Esophagus squamous epithelium (tissue), 4 donors: ENCODE measurements around the gene SLAIN2.

Experiments
- POLR2A ChIP-seq, 4 donors: fragments of 450-650 bp; IDR thresholded peaks; one replicate each; pipeline ENCODE4 v1.6.1; 2017; ENCODE audit warnings: antibody characterized with exemption in 4 of 4, mild to moderate bottlenecking in 4 of 4, moderate library complexity in 3 of 4
- TF ChIP-seq, protein P1 (sequence below), 6 experiments: fragments of 450-650 bp in 4 of 6; fragments of 200-600 bp in 2 of 6; sonication (generic) in 2 of 6; IDR thresholded peaks; one replicate each; pipeline ENCODE4 v1.5.1; 2016 to 2019; ENCODE audit warnings: antibody characterized with exemption in 6 of 6, mild to moderate bottlenecking in 4 of 6, moderate library complexity in 4 of 6

DNA sequence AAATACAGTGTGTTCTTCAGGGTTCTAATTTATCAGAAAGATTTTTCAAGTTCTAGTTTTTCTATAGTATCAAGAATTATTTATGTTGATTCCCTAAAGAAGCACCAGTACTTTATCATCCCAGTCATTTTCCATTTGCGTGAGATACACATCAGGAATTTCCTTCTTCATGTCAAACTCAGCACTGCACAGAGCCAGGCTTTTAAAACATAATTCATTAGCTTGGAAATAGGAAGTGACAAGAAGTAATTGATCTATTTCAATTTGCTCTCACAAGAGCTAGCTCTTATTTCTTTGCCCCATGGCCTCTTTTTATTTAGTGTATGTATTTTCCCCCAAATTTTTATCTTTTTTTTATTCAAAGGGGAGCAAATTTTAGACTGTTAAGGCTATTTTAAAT lies 128.8 kb downstream of the SLAIN2 start:
- TF ChIP-seq, protein P1, sequence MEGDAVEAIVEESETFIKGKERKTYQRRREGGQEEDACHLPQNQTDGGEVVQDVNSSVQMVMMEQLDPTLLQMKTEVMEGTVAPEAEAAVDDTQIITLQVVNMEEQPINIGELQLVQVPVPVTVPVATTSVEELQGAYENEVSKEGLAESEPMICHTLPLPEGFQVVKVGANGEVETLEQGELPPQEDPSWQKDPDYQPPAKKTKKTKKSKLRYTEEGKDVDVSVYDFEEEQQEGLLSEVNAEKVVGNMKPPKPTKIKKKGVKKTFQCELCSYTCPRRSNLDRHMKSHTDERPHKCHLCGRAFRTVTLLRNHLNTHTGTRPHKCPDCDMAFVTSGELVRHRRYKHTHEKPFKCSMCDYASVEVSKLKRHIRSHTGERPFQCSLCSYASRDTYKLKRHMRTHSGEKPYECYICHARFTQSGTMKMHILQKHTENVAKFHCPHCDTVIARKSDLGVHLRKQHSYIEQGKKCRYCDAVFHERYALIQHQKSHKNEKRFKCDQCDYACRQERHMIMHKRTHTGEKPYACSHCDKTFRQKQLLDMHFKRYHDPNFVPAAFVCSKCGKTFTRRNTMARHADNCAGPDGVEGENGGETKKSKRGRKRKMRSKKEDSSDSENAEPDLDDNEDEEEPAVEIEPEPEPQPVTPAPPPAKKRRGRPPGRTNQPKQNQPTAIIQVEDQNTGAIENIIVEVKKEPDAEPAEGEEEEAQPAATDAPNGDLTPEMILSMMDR (IDR thresholded peaks at IDR 0.05) = no peak
- TF ChIP-seq POLR2A (IDR thresholded peaks at IDR 0.05) = no peak
